HG02763 (cell line): ENCODE measurements around the gene MYBBP1A.

Experiments used
- ATAC-seq: cut with Tn5 transposase; IDR thresholded peaks from one replicate; pipeline ENCODE4 v1.9.1; 2021; ENCODE audit warnings: mild to moderate bottlenecking, moderate library complexity; ENCODE audit not compliant: unreplicated experiment

MYBBP1A gene

DNA sequence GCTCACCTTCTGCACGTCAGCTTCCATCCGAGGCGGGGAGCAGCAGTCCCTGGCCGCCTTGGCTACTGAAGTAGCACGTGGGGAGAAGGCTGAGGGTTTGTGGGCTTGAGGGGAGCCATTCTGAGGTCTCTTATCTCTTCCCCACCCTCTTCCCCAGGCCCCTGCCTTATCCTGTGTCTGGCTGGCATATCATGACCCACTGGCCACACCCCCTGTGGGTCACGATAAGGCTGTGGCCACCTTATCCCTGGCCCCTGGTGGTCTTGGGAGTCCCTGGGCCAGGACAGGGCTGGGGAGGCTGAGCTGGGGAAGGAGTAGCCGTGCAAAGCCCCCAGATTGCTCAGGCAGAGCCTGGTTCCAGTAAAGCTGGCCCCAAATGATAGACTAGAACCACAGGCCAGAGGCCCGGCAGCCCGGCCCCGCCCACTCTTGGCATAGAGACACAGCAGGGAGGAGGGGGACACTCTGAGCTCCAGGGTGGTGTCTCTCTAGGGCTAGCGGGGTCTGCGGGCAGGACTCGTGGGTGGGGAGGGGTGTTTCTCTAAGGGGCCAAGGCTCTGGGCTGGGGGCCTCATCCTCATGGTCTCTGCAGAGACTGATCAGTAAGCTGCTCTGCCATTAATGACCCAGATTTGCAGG, 48.9 kb downstream of the MYBBP1A start:
- ATAC-seq, result no peak

DNA sequence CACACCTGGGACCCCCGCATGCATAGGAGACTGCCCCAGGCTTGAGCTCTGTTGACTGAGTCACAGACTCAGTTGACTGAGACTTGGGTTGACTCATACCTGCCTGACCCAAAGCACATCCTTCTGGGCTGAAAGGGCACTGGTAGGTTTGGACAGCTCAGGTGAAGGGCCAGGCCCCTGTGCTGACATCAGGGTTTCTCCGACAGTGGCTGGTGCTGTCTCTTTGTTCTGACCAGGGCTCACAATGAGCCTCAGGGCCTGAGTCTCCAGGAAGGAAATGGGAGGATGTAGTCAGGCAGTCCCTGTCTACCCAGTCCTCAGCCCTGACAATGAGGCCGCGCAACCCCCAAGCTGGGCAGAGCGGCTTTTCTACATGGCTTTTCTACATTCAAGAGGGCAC, 50.0 kb downstream of the MYBBP1A start:
- ATAC-seq, result no peak

- no peak for ATAC-seq
Observed at GRCh38 chr17:4504188-4504587, 51.0 kb downstream of the MYBBP1A start.

DNA sequence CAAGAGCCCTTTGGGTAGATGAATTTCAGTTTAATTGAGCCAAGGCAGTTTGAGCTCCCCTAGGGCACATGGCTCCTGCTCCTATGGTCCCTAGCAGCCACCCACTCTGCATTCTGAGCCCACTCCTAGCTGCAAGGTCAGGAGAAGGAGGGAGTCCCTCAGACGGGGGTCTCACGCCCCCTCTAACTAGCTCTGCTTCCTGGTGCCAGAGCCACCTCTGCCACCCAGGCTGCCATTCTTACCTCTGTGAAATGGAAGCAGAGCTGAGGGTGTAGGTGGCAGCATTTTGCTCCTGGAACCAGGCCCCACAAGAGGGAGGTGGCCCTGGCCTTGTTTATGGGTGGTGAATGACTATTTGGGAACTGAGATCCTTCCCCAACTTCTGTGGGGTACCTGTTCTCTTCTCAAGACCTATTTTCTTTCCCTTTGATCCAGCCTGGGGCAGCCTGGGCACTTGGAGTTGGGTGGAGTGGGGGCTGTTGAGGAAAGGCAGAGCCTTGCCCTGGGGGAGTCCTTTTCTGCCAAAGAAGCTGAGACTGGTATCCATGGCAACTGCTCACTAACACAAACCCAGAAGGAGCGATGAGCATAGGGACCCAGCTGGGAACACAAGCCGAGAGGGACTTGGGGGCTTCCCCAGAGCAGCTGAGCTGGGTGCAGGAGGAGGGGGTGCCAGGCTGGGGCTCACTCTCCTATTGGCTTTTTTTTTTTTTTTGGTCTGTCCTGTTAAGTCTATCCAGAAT, 51.7 kb downstream of the MYBBP1A start:
- no peak for ATAC-seq

GRCh38 chr17:4502466-4503154, 52.6 kb downstream of the MYBBP1A start:
- no peak for ATAC-seq

DNA sequence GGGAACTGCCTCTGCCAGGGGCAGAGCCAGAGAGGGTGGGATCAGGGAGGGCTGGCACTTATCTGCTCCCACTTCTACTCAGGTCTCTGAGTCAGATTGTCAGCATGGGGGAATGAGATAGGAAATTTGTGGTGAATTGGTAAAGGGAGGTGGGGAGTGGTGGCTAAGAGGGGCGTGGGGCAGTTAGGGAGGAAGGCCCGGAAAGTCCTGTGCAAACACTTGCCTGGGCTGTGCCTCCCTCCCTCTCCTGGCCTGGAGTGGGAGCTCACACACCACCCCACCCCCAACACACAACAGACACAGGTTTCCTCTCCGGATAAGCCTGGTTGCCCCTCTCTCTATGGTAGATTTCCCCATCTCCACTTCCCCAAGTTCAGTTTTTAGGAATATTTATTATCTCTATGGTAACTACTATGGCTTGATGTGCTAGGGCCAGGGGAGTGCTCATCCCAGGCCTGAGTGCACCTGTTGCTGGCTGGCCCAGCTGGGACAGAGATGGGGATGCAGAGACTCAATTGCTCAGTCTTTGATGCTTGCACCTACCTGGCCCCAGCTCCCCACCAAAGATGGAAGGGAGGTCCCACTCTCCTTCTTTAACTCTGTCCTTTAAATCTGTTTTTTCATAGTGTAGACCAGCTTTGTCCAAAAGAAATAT, 53.8 kb downstream of the MYBBP1A start:
- ATAC-seq, result no peak

DNA sequence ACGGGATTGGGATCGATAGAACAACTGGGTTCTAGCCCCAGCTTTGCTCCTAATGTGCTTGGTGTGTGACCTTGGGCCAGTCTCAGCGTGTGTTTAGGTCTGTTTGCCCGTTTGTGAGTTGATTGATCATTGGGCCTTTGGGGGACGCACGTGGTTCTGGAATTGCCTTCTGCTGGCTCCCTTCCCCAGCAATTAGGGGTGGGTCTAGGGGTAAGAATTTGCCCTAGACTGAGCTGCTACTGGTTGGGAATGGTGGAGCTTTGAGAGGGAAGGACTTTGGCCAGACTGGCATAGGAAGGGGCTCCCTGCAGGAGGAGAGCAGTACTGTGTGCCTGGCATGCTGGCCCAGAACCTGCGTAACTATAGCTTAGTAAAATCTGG, 55.0 kb downstream of the MYBBP1A start:
- no peak for ATAC-seq

- no peak for ATAC-seq
Observed at GRCh38 chr17:4499431-4500190, 55.6 kb downstream of the MYBBP1A start.

DNA sequence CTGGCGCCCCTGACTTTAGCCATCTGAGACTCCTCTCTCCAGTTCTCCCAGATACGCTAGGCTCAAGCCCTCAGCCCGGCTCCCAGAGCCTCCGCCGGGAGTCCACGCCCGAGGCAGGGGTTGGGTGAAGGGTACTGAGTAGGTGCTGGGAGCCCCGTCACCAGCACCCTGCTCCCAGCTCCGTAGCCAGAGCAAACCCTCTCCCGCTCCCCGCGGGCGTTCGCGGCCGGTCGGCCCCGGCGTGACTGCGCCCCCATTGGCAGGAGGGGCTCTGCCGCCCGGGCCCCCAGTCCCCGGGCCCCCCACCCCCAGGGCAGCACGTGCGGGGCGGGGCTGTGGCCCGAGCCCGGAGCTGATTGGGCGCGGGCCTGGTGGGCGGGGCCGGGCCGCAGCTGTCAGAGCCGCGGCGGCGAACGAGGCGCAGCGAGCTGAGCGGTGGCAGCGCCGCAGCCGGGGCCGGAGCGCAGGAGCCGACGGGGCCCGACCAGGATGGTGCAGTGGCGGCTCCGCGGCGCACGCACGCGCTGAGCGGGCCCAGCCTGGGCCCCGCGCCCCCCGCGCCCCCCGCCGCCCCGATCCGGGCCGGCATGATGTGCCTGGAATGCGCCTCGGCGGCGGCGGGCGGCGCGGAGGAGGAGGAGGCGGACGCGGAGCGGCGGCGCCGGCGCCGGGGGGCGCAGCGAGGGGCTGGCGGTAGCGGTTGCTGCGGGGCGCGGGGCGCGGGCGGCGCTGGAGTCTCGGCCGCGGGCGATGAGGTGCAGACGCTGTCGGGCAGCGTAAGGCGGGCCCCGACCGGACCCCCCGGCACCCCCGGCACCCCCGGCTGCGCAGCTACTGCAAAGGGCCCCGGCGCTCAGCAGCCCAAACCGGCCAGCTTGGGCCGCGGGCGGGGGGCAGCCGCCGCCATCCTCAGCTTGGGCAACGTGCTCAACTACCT, 56.5 kb downstream of the MYBBP1A start, which contains the start of gene SPNS2:
Gene SPNS2 (plus strand): TSS at position 421 of the 937 bp plus-strand sequence. CDS start 167 bp downstream, at position 588.
- ATAC-seq, result peak; percentile 43

DNA sequence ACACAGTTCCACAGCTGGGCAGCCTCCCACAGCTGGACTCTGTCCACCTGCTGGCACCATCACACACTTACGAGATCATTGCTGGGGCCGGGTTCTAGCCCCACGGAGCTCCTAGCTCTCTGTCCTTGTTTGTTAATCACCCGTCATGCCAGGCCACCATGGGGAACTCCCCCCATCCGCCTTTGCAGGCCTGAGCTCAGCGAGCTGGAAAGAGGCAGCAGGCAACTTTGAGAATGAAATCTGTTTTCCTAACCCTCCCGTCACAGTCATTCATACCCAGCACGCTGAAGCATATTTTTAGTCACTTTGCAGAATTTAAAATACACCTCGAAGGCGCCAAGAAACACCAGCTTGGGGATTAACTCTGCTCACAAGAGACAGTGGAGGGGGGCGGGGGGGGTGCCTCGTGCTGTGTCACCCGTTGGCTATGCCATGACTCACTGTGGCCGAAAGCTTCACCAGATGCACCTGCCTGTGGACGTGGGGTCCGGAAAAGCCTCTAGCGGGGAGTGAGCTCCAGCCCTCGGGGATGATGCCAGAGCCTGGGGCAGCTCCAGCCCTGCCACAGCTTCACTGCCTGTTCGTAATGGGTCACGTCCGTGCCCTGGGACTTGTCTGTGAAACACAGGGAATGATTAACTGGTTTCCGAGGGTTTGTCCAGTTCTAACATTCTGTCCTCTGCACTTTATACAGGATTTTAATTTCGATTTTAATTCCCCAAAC, 57.9 kb downstream of the MYBBP1A start:
- no peak for ATAC-seq

DNA sequence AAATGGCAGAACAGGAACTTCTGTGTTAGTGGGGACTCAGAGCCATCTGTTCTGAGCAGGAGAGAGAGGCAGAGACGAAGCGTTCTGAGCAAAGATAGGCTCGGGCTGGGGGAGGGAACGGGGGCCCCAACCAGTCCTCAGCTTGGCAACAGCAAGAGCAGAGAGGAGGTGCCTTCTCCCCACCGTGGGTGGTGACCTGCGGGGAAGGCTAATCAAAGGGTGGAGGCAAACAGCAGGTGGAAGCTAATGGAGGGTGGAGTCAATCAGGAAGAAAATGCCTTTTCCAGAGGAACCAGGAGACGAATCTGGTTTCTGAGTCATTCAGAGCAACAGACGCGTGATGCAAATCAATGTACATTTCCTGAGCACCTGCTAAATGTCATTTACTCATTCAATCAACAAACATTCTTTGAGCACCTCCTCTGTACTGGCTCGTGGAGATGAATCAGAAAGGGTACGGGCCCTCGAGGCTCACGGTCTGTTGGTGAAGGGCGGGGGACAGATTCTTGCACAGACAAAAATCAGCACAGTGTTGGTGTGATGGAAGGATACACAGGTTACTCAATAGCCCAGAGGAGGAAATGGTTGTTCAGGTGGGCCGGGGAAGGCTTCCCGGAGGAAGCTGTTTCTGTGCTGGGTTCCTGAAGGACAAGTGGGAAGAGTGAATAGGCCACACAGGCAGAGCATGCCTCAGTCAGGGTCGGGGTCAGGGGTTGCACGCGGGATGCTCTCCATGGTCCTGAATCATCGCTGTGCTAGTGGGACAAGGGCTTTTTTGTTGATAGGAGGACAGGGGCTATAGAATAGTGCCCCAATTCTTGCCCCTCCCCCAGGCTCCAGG, 62.2 kb downstream of the MYBBP1A start:
- no peak for ATAC-seq

DNA sequence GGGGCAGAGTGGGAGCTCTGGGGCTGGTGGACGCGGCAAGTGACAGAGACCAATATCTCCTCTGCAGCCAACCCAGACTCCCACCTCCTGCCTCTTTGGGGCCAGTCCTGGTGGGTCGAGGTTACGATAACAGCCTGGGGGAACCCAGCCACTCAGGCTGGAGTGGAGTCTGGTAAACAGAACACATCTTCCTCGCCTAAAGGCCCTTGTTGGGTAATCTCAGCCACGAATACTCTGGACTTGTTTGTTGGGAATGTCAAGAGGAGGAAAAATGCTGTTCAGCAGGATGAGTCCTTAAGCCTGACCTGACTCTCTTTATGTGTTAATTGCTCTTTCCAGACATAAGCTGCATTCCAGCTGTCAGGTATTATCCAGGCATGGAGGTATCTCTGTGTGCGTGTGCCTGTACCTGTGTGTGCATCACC, 64.5 kb downstream of the MYBBP1A start:
- no peak for ATAC-seq

DNA sequence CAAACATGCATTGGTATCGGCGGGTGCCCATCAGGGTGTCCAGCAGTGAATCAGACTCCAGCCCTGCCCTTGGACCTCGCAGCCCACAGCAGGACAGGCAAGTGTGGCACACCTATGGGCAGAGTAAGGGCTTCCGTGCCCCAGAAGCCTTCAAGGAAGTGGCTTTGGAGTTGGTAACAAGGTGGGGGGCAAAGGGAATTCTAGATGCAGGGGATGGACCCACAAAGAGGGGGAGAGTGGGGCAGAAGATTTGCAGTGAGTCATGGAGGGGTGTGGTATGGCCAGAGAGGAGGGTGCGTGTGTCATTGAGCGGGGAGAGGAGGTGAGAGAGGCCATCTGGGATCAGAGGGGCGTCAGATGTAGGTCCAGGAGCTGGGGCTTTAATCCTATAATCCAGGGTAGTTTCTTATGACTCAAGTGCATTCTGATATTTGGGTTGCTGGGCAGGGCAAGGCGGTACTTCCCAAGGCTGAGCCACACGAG, 65.0 kb downstream of the MYBBP1A start:
- no peak for ATAC-seq

- ATAC-seq, result no peak
Observed at GRCh38 chr17:4488989-4489595, 66.1 kb downstream of the MYBBP1A start.
